ENCODE data around the gene ELK3.
A peak's percentile ranks its signal among the peaks of the same experiment; 100 is the strongest.

ELK3 gene

GRCh38 chr12:96193725-96194575, at the start of gene ELK3 (continued):
- TF ChIP-seq, protein P1, sequence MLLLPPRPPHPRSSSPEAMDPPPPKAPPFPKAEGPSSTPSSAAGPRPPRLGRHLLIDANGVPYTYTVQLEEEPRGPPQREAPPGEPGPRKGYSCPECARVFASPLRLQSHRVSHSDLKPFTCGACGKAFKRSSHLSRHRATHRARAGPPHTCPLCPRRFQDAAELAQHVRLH (tag by site-specific recombination; IDR thresholded peaks at IDR 0.05): no peak; the same call in 1 of the 2 replicates
- peak; percentile 86; the same call in 1 of the 2 replicates for TF ChIP-seq ZNF777 (tag by site-specific recombination; IDR thresholded peaks at IDR 0.05; ENCODE audit: borderline replicate concordance)
- no peak for TF ChIP-seq ZNF354C (tag by site-specific recombination; IDR thresholded peaks at IDR 0.05; ENCODE audit: borderline replicate concordance, low read depth)
- TF ChIP-seq, protein P2, sequence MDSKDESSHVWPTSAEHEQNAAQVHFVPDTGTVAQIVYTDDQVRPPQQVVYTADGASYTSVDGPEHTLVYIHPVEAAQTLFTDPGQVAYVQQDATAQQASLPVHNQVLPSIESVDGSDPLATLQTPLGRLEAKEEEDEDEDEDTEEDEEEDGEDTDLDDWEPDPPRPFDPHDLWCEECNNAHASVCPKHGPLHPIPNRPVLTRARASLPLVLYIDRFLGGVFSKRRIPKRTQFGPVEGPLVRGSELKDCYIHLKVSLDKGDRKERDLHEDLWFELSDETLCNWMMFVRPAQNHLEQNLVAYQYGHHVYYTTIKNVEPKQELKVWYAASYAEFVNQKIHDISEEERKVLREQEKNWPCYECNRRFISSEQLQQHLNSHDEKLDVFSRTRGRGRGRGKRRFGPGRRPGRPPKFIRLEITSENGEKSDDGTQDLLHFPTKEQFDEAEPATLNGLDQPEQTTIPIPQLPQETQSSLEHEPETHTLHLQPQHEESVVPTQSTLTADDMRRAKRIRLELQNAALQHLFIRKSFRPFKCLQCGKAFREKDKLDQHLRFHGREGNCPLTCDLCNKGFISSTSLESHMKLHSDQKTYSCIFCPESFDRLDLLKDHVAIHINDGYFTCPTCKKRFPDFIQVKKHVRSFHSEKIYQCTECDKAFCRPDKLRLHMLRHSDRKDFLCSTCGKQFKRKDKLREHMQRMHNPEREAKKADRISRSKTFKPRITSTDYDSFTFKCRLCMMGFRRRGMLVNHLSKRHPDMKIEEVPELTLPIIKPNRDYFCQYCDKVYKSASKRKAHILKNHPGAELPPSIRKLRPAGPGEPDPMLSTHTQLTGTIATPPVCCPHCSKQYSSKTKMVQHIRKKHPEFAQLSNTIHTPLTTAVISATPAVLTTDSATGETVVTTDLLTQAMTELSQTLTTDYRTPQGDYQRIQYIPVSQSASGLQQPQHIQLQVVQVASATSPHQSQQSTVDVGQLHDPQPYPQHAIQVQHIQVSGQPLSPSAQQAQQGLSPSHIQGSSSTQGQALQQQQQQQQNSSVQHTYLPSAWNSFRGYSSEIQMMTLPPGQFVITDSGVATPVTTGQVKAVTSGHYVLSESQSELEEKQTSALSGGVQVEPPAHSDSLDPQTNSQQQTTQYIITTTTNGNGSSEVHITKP (tag by site-specific recombination; IDR thresholded peaks at IDR 0.05): peak; percentile 33; the same call in 1 of the 2 replicates
- TF ChIP-seq, protein P3, sequence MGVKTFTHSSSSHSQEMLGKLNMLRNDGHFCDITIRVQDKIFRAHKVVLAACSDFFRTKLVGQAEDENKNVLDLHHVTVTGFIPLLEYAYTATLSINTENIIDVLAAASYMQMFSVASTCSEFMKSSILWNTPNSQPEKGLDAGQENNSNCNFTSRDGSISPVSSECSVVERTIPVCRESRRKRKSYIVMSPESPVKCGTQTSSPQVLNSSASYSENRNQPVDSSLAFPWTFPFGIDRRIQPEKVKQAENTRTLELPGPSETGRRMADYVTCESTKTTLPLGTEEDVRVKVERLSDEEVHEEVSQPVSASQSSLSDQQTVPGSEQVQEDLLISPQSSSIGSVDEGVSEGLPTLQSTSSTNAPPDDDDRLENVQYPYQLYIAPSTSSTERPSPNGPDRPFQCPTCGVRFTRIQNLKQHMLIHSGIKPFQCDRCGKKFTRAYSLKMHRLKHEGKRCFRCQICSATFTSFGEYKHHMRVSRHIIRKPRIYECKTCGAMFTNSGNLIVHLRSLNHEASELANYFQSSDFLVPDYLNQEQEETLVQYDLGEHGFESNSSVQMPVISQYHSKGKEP (tag by site-specific recombination; IDR thresholded peaks at IDR 0.05): no peak
- TF ChIP-seq ZNF221 (tag by site-specific recombination; IDR thresholded peaks at IDR 0.05; ENCODE audit: borderline replicate concordance): no peak
- peak; percentile 42 for TF ChIP-seq SP3 (tag by site-specific recombination; IDR thresholded peaks at IDR 0.05)
- no peak for TF ChIP-seq ZNF548 (tag by site-specific recombination; IDR thresholded peaks at IDR 0.05)
- TF ChIP-seq ZNF776 (tag by site-specific recombination; IDR thresholded peaks at IDR 0.05; ENCODE audit: borderline replicate concordance): no peak
- TF ChIP-seq ELK4 (IDR thresholded peaks at IDR 0.05; ENCODE audit: borderline replicate concordance, low read depth, low read length): no peak
- TF ChIP-seq ZNF423 (tag by site-specific recombination; IDR thresholded peaks at IDR 0.05): no peak
- TF ChIP-seq ZNF549 (tag by site-specific recombination; IDR thresholded peaks at IDR 0.05): no peak
- TF ChIP-seq, protein P4, sequence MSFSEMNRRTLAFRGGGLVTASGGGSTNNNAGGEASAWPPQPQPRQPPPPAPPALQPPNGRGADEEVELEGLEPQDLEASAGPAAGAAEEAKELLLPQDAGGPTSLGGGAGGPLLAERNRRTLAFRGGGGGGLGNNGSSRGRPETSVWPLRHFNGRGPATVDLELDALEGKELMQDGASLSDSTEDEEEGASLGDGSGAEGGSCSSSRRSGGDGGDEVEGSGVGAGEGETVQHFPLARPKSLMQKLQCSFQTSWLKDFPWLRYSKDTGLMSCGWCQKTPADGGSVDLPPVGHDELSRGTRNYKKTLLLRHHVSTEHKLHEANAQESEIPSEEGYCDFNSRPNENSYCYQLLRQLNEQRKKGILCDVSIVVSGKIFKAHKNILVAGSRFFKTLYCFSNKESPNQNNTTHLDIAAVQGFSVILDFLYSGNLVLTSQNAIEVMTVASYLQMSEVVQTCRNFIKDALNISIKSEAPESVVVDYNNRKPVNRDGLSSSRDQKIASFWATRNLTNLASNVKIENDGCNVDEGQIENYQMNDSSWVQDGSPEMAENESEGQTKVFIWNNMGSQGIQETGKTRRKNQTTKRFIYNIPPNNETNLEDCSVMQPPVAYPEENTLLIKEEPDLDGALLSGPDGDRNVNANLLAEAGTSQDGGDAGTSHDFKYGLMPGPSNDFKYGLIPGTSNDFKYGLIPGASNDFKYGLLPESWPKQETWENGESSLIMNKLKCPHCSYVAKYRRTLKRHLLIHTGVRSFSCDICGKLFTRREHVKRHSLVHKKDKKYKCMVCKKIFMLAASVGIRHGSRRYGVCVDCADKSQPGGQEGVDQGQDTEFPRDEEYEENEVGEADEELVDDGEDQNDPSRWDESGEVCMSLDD (tag by site-specific recombination; IDR thresholded peaks at IDR 0.05): peak; percentile 95
- no peak for TF ChIP-seq GFI1B (tag by site-specific recombination; IDR thresholded peaks at IDR 0.05)
- TF ChIP-seq ZNF514 (tag by site-specific recombination; IDR thresholded peaks at IDR 0.05): no peak
- TF ChIP-seq ZNF670 (tag by site-specific recombination; IDR thresholded peaks at IDR 0.05; ENCODE audit: low read depth): no peak
- TF ChIP-seq, protein P5, sequence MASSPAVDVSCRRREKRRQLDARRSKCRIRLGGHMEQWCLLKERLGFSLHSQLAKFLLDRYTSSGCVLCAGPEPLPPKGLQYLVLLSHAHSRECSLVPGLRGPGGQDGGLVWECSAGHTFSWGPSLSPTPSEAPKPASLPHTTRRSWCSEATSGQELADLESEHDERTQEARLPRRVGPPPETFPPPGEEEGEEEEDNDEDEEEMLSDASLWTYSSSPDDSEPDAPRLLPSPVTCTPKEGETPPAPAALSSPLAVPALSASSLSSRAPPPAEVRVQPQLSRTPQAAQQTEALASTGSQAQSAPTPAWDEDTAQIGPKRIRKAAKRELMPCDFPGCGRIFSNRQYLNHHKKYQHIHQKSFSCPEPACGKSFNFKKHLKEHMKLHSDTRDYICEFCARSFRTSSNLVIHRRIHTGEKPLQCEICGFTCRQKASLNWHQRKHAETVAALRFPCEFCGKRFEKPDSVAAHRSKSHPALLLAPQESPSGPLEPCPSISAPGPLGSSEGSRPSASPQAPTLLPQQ (tag by site-specific recombination; IDR thresholded peaks at IDR 0.05): no peak; the same call in 1 of the 2 replicates
- no peak for TF ChIP-seq REST (tag by site-specific recombination; IDR thresholded peaks at IDR 0.05)
- TF ChIP-seq ZNF311 (tag by site-specific recombination; IDR thresholded peaks at IDR 0.05; ENCODE audit: borderline replicate concordance): no peak
- no peak for TF ChIP-seq ZNF645 (tag by site-specific recombination; IDR thresholded peaks at IDR 0.05)

Data from HEK293 (cell line).